SU-DHL-6 (cell line): ENCODE results near the gene PIGX.

Experiments used
- CTCF ChIP-seq: fragments of 200-600 bp; sonication (generic); IDR thresholded peaks from one replicate; pipeline ENCODE4 v1.5.1; 2017; ENCODE audit warnings: antibody characterized with exemption, mild to moderate bottlenecking, low read length, moderate library complexity; ENCODE audit not compliant: insufficient read depth, poor library complexity, severe bottlenecking
- EZH2phosphoT487 ChIP-seq: fragments of 200-600 bp; sonication (generic), shearing (Covaris generic); conservative IDR thresholded peaks from 2 replicates; pipeline ENCODE4 v1.6.1; 2018; ENCODE audit warnings: mild to moderate bottlenecking, antibody characterized with exemption, low read length, moderate library complexity, mixed read lengths

DNA sequence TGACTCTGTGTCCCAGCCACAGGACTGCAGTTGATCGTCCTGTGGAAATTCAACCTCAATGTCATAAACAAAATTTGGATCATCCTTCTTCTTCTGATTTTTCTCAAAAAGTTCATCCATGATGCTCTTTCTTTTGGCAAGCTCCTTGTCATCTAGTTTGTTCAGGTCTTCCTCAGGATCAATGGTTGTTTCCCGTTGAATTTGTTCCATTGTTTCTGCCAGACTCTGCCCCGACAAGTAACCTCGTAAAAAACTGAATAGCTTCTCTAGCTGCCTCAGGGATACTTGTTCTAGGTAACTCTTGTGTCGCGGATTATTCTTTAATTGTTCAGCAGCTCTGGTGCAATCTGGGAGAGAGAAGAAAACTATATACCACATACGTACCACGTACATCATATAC, 4.6 kb upstream of the PIGX start:
- TF ChIP-seq CTCF (no peak), EZH2phosphoT487 (no peak)
